ENCODE measurements around the gene CLEC16A.

Gene CLEC16A

GRCh38 chr16:11145173-11145818, 200.9 kb downstream of the CLEC16A start:
- no peak for DNase-seq

GRCh38 chr16:11145819-11146211, 201.5 kb downstream of the CLEC16A start:
- DNase-seq = no peak

- DNase-seq = no peak
Observed at GRCh38 chr16:11147033-11147753, 202.8 kb downstream of the CLEC16A start.

GRCh38 chr16:11147754-11148444, 203.5 kb downstream of the CLEC16A start:
- no peak for DNase-seq

- DNase-seq = no peak
Observed at GRCh38 chr16:11149011-11149616, 204.8 kb downstream of the CLEC16A start.

- DNase-seq = no peak
Observed at GRCh38 chr16:11150190-11150589, 205.8 kb downstream of the CLEC16A start.

- DNase-seq = no peak
Observed at GRCh38 chr16:11151156-11151884, 207.0 kb downstream of the CLEC16A start.

- peak; percentile 41 for DNase-seq
Observed at GRCh38 chr16:11151885-11152629, 207.7 kb downstream of the CLEC16A start.

GRCh38 chr16:11152677-11153331, 208.4 kb downstream of the CLEC16A start:
- DNase-seq = no peak

- DNase-seq = no peak
Observed at GRCh38 chr16:11155284-11155806, 211.0 kb downstream of the CLEC16A start.

GRCh38 chr16:11156401-11156800, 212.0 kb downstream of the CLEC16A start:
- DNase-seq = peak; percentile 43

GRCh38 chr16:11157143-11157542, 212.8 kb downstream of the CLEC16A start:
- DNase-seq = no peak

GRCh38 chr16:11158018-11158417, 213.7 kb downstream of the CLEC16A start:
- no peak for DNase-seq

GRCh38 chr16:11159282-11159681, 214.9 kb downstream of the CLEC16A start:
- DNase-seq = no peak

GRCh38 chr16:11160676-11161115, 216.3 kb downstream of the CLEC16A start:
- no peak for DNase-seq

GRCh38 chr16:11161439-11161838, 217.1 kb downstream of the CLEC16A start:
- DNase-seq = no peak

- DNase-seq = no peak
Observed at GRCh38 chr16:11161974-11162373, 217.6 kb downstream of the CLEC16A start.

GRCh38 chr16:11162586-11163268, 218.4 kb downstream of the CLEC16A start:
- no peak for DNase-seq

- no peak for DNase-seq
Observed at GRCh38 chr16:11163761-11164261, 219.4 kb downstream of the CLEC16A start.
